ENCODE results near the gene ATP10A.

Gene ATP10A

DNA sequence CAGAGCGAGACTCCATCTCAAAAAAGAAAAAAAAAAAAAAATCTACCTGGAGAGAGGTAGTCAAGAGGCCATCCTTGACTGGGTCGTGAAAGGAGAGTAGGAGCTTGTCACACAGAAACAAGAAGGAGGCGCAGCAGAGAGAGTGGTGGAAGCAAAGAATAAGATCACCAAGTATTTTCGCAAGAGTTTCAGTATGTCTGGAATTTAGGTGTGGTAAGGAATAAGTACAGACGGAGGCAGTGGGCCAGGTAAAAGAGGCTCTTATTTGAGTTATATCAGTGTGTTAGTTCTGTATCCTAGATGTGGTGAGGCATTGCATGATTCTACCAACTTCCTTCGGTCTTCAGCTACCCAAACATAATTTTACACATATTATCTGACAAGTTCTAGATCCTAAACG is 14.6 kb upstream of the ATP10A start:
- H3K4me1 ChIP-seq (ENCODE audit: low read depth, poor library complexity, severe bottlenecking): no peaks in the 10 kb centered on the region
- H3K79me2 ChIP-seq (ENCODE audit: insufficient read depth, low read depth): no peaks in the 10 kb centered on the region
- no peak overlapping the region for H3K9ac ChIP-seq
- H3K4me2 ChIP-seq: no peak overlapping the region
- no peak overlapping the region for H2AFZ ChIP-seq (ENCODE audit: low read depth)
- no peak overlapping the region for H3K27ac ChIP-seq
- no peaks in the 10 kb centered on the region for H4K20me1 ChIP-seq (ENCODE audit: insufficient read depth)
- no peaks in the 10 kb centered on the region for H3K36me3 ChIP-seq (ENCODE audit: insufficient read depth)
- TF ChIP-seq, protein P1, sequence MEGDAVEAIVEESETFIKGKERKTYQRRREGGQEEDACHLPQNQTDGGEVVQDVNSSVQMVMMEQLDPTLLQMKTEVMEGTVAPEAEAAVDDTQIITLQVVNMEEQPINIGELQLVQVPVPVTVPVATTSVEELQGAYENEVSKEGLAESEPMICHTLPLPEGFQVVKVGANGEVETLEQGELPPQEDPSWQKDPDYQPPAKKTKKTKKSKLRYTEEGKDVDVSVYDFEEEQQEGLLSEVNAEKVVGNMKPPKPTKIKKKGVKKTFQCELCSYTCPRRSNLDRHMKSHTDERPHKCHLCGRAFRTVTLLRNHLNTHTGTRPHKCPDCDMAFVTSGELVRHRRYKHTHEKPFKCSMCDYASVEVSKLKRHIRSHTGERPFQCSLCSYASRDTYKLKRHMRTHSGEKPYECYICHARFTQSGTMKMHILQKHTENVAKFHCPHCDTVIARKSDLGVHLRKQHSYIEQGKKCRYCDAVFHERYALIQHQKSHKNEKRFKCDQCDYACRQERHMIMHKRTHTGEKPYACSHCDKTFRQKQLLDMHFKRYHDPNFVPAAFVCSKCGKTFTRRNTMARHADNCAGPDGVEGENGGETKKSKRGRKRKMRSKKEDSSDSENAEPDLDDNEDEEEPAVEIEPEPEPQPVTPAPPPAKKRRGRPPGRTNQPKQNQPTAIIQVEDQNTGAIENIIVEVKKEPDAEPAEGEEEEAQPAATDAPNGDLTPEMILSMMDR (conservative IDR thresholded peaks at IDR 0.05; ENCODE audit: low read depth, low read length): no peak
- no peak overlapping the region for H3K4me3 ChIP-seq (IDR thresholded peaks at IDR 0.05; ENCODE audit: insufficient read depth, low read depth, low read length)
- no peaks in the 10 kb centered on the region for H3K27me3 ChIP-seq (ENCODE audit: insufficient read depth, low read depth)

DNA sequence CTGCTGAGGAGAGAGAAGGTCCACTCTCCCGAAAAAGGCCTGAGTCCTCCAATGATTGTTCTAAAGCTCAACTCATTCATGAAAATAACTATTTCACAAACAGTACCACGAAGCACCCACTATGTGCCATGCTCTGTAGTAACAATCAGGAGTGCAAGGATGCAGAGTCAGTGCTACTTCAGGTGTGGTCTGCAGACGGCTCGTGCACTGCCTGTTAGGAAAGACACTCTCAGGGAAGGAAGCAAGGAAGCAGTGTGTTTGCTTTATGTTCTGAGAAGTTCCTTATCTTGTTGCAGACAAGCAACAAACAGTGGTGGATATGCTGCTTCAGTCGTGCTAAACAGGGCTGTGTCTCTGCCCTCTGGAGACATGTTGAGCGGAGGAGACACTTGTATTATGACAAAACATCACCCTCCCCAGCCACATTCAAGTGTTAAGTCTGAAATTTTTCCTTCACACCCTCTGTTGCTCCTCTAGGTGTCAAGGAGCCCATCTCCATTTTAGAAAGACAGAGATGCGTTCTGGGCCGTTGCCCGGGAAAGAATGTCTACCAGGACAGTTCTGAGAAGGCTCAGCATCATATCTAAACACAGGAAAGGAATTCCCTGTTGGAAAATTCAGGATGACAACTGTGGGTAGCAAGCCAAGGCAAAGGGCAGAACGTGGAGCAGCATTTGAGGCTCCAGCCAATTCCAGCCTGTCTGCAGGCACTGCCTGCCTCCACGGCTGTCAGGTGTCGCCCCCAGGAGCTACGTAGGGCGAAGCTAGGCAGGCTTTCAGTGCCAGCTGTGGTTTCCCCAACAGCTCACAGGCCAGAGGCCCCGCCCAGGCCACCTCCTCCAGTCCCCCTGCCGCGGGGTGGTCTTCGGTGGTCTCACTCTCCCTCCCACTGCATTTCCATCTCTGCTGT is 13.4 kb upstream of the ATP10A start:
- Histone ChIP-seq H3K4me2 (no peak overlapping the region), H2AFZ (ENCODE audit: low read depth) (no peak overlapping the region), H4K20me1 (ENCODE audit: insufficient read depth) (no peaks in the 10 kb centered on the region), H3K9ac (no peak overlapping the region), H3K79me2 (ENCODE audit: insufficient read depth, low read depth) (no peaks in the 10 kb centered on the region), H3K27me3 (ENCODE audit: insufficient read depth, low read depth) (no peaks in the 10 kb centered on the region), H3K4me3 (IDR thresholded peaks at IDR 0.05; ENCODE audit: insufficient read depth, low read depth, low read length) (no peak overlapping the region), H3K4me1 (ENCODE audit: low read depth, poor library complexity, severe bottlenecking) (no peaks in the 10 kb centered on the region), H3K27ac (no peak overlapping the region), H3K36me3 (ENCODE audit: insufficient read depth) (no peaks in the 10 kb centered on the region)
- TF ChIP-seq, protein P1 (conservative IDR thresholded peaks at IDR 0.05; ENCODE audit: low read depth, low read length): no peak

DNA sequence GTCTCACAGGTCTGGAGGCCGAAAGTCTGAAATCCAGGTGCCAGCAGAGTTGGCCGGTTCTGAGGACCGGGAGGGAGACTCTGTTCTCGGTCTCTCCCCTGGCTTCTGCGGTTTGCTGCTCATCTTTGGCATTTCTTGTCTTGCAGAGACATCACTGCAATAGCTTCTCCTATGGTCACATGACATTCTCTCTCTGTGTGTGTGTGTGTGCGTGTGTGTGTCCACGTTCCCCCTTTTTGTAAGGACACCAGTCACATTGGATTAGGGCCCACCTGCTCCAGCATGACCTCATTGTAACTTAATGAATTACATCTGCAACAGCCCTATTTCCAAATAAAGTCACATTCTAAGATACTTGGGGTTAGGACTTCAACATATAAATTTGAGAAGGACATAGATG is 12.4 kb upstream of the ATP10A start:
- Histone ChIP-seq H2AFZ (ENCODE audit: low read depth) (no peak overlapping the region), H3K36me3 (ENCODE audit: insufficient read depth) (no peaks in the 10 kb centered on the region), H3K27ac (no peak overlapping the region), H3K4me1 (ENCODE audit: low read depth, poor library complexity, severe bottlenecking) (no peaks in the 10 kb centered on the region), H3K9ac (no peak overlapping the region), H3K79me2 (ENCODE audit: insufficient read depth, low read depth) (no peaks in the 10 kb centered on the region), H4K20me1 (ENCODE audit: insufficient read depth) (no peaks in the 10 kb centered on the region), H3K4me3 (IDR thresholded peaks at IDR 0.05; ENCODE audit: insufficient read depth, low read depth, low read length) (no peak overlapping the region), H3K27me3 (ENCODE audit: insufficient read depth, low read depth) (no peaks in the 10 kb centered on the region), H3K4me2 (no peak overlapping the region)
- TF ChIP-seq, protein P1 (conservative IDR thresholded peaks at IDR 0.05; ENCODE audit: low read depth, low read length): no peak

DNA sequence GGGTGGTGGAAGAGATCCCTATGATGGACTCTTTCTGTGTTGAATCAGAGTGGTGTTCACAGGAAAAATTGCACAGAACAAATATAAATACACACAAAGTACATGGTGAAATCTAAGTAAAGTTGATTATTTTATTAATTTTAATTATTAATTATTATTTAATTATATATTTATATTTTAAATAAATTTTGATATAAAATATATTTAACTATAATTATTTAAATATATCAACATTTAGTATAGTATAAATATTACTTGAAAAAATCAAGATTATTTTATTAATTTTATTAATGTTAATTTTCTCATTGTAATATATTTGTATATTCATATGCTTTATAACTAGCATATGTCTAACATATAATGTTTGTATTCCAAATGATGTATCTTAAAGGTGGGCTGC is 11.3 kb upstream of the ATP10A start:
- H4K20me1 ChIP-seq (ENCODE audit: insufficient read depth): no peaks in the 10 kb centered on the region
- no peaks in the 10 kb centered on the region for H3K4me1 ChIP-seq (ENCODE audit: low read depth, poor library complexity, severe bottlenecking)
- no peak overlapping the region for H3K4me2 ChIP-seq

More for the DNA sequence above, 11.3 kb upstream of the ATP10A start:
- H2AFZ ChIP-seq (ENCODE audit: low read depth): no peak overlapping the region
- no peak overlapping the region for H3K4me3 ChIP-seq (IDR thresholded peaks at IDR 0.05; ENCODE audit: insufficient read depth, low read depth, low read length)
- H3K36me3 ChIP-seq (ENCODE audit: insufficient read depth): no peaks in the 10 kb centered on the region
- no peak overlapping the region for H3K27ac ChIP-seq
- H3K27me3 ChIP-seq (ENCODE audit: insufficient read depth, low read depth): no peaks in the 10 kb centered on the region
- no peaks in the 10 kb centered on the region for H3K79me2 ChIP-seq (ENCODE audit: insufficient read depth, low read depth)
- TF ChIP-seq, protein P1 (conservative IDR thresholded peaks at IDR 0.05; ENCODE audit: low read depth, low read length): no peak
- no peak overlapping the region for H3K9ac ChIP-seq
